Measurements from ENCODE around the gene CDK2AP2. TPM values are rescaled to one million over a fixed set of nuclear protein-coding genes. Genes with fewer than 3 reads are reported as not detected.

Gene CDK2AP2
- total and polyA plus RNA-seq, 10 of the 15 experiments (the other 5 are each of a cell fraction or from before 2014, with no cell fraction given): 8.0 to 177 (median 40.9) TPM

- TF ChIP-seq CTCF (IDR thresholded peaks at IDR 0.05 in 2 of 3, conservative IDR thresholded peaks at IDR 0.05 in 1 of 3; ENCODE audit: control insufficient read depth in 2 of 3, extremely low read depth in 1 of 3, insufficient read depth in 1 of 3, low read depth in 3 of 3, low read length in 3 of 3) (no peak), RCOR1 (conservative IDR thresholded peaks at IDR 0.05; ENCODE audit: low read depth, low read length) (no peak), ZZZ3 (IDR thresholded peaks at IDR 0.05; ENCODE audit: control insufficient read depth, insufficient read length, low read depth) (no peak), BHLHE40 (IDR thresholded peaks at IDR 0.05; ENCODE audit: borderline replicate concordance in 1 of 2, low read depth in 2 of 2, low read length in 1 of 2) (no peak), SUZ12 (IDR thresholded peaks at IDR 0.05; ENCODE audit: unreplicated experiment) (no peak), STAT3 (IDR thresholded peaks at IDR 0.05; ENCODE audit: low read depth, low read length) (no peak), NR2C2 (IDR thresholded peaks at IDR 0.05; ENCODE audit: borderline replicate concordance, control insufficient read depth, insufficient read length, low read depth) (no peak), ZBTB4 (CRISPR knock-in tag; IDR thresholded peaks at IDR 0.05) (no peak), RAD51 (IDR thresholded peaks at IDR 0.05) (no peak)
- TF ChIP-seq, protein P1, sequence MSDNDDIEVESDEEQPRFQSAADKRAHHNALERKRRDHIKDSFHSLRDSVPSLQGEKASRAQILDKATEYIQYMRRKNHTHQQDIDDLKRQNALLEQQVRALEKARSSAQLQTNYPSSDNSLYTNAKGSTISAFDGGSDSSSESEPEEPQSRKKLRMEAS (IDR thresholded peaks at IDR 0.05; ENCODE audit: low read depth, low read length): no peak
Observed at GRCh38 chr11:67483831-67484665, 23.9 kb downstream of the CDK2AP2 start (continued).

All from GM12878 (cell line).